Measurements from ENCODE around the gene CYP19A1.

DNA sequence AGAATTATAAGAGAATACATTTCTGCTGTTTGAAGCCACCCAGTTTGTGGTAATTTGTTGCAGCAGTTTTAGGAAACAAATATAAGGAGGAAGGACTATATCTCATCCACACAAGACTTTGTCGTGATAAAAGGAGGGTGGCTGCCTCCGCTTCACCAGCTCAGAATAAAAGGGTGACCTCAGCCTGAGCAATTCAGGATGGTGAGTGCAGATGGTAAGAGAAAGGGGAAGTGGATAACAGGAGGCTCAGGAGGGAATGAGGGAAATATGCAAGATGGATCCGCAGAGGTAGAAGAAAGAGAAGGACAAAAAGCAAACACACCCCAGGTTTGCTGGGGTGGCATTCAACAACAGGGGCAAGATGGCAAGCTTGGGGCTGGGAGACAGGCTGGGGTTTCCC, 135.6 kb downstream of the CYP19A1 start:
- TF ChIP-seq CTCF (IDR thresholded peaks at IDR 0.05), result no peak
- TF ChIP-seq POLR2AphosphoS5 (IDR thresholded peaks at IDR 0.05), result no peak
